HG02885 (cell line): Measurements from ENCODE around the gene TSHR.

Experiments
- ATAC-seq: cut with Tn5 transposase; IDR thresholded peaks from one replicate; pipeline ENCODE4 v1.9.1; 2021; ENCODE audit warnings: mild to moderate bottlenecking; ENCODE audit not compliant: unreplicated experiment, poor library complexity

TSHR gene

GRCh38 chr14:81123811-81124210 lies 168.4 kb downstream of the TSHR start:
- ATAC-seq = no peak

- no peak for ATAC-seq
Observed at GRCh38 chr14:81125536-81125935, 170.1 kb downstream of the TSHR start.

- ATAC-seq = no peak
Observed at GRCh38 chr14:81127785-81128184, 172.4 kb downstream of the TSHR start.

- ATAC-seq = no peak
Observed at GRCh38 chr14:81129242-81129641, 173.8 kb downstream of the TSHR start.

- no peak for ATAC-seq
Observed at GRCh38 chr14:81132468-81132867, 177.0 kb downstream of the TSHR start.

- ATAC-seq = no peak
Observed at GRCh38 chr14:81133400-81133799, 178.0 kb downstream of the TSHR start.

GRCh38 chr14:81137316-81137715 lies 181.9 kb downstream of the TSHR start:
- ATAC-seq = no peak

- no peak for ATAC-seq
Observed at GRCh38 chr14:81138429-81138828, 183.0 kb downstream of the TSHR start.

GRCh38 chr14:81141426-81141825 lies 186.0 kb downstream of the TSHR start:
- no peak for ATAC-seq

GRCh38 chr14:81143793-81144192 lies 188.4 kb downstream of the TSHR start:
- ATAC-seq = no peak

GRCh38 chr14:81144824-81145603 lies 189.6 kb downstream of the TSHR start:
- ATAC-seq = no peak

GRCh38 chr14:81147140-81147897 lies 191.9 kb downstream of the TSHR start:
- ATAC-seq = peak; percentile 82

- no peak for ATAC-seq
Observed at GRCh38 chr14:81148635-81149034, 193.2 kb downstream of the TSHR start.

- peak; percentile 85 for ATAC-seq
Observed at GRCh38 chr14:81153187-81153586, 197.8 kb downstream of the TSHR start.

- no peak for ATAC-seq
Observed at GRCh38 chr14:81157431-81157830, 202.0 kb downstream of the TSHR start.

GRCh38 chr14:81161088-81161487 lies 205.7 kb downstream of the TSHR start:
- no peak for ATAC-seq

- no peak for ATAC-seq
Observed at GRCh38 chr14:81161749-81162148, 206.3 kb downstream of the TSHR start.

- no peak for ATAC-seq
Observed at GRCh38 chr14:81162941-81163340, 207.5 kb downstream of the TSHR start.

- ATAC-seq = peak; percentile 97
Observed at GRCh38 chr14:81164167-81164774, 208.8 kb downstream of the TSHR start.

- ATAC-seq = no peak
Observed at GRCh38 chr14:81165188-81165587, 209.8 kb downstream of the TSHR start.

GRCh38 chr14:81166121-81166520 lies 210.7 kb downstream of the TSHR start:
- no peak for ATAC-seq
